ENCODE measurements around the gene VWA5B2. TPM values are rescaled to one million over a fixed set of nuclear protein-coding genes. Genes with fewer than 3 reads are reported as not detected.

The VWA5B2 gene
- total RNA-seq, 1 donor from 2014 or later = not detected

- no peak for DNase-seq (ENCODE audit: low read depth)
- no peak for TF ChIP-seq CTCF (conservative IDR thresholded peaks at IDR 0.05; ENCODE audit: low read depth, low read length)
- H3K4me3 ChIP-seq (ENCODE audit: low read depth, low read length) = no peak overlapping the region
Measured at GRCh38 chr3:184241141-184241446, 11.7 kb downstream of the VWA5B2 start.

- H3K4me3 ChIP-seq (ENCODE audit: low read depth, low read length) = no peak overlapping the region
- TF ChIP-seq CTCF (conservative IDR thresholded peaks at IDR 0.05; ENCODE audit: low read depth, low read length) = peak; percentile 64
- no peak for DNase-seq (ENCODE audit: low read depth)
Measured at GRCh38 chr3:184241447-184242296, 12.3 kb downstream of the VWA5B2 start.

GRCh38 chr3:184242297-184242685 lies 12.9 kb downstream of the VWA5B2 start:
- no peak for TF ChIP-seq CTCF (conservative IDR thresholded peaks at IDR 0.05; ENCODE audit: low read depth, low read length)
- H3K4me3 ChIP-seq (ENCODE audit: low read depth, low read length) = no peak overlapping the region
- no peak for DNase-seq (ENCODE audit: low read depth)

- no peak for TF ChIP-seq CTCF (conservative IDR thresholded peaks at IDR 0.05; ENCODE audit: low read depth, low read length)
- H3K4me3 ChIP-seq (ENCODE audit: low read depth, low read length) = peak within 1 kb of the TSS; percentile 88
- peak; percentile 35 for DNase-seq (ENCODE audit: low read depth)
Measured at GRCh38 chr3:184248454-184249411, 19.3 kb downstream of the VWA5B2 start, which contains the start of gene ALG3. TSS of gene ALG3 (minus strand) at chr3:184248962. CDS start at chr3:184248940, 22 bp downstream.

- peak; percentile 83 for DNase-seq (ENCODE audit: low read depth)
- H3K4me3 ChIP-seq (ENCODE audit: low read depth, low read length) = peak within 1 kb of the TSS; percentile 88
- no peak for TF ChIP-seq CTCF (conservative IDR thresholded peaks at IDR 0.05; ENCODE audit: low read depth, low read length)
Measured at GRCh38 chr3:184249412-184250166, 20.2 kb downstream of the VWA5B2 start, which contains the start of gene EEF1AKMT4. TSS of gene EEF1AKMT4 (plus strand) at chr3:184249672. CDS start at chr3:184249695, 23 bp downstream.

- peak; percentile 57 for DNase-seq (ENCODE audit: low read depth)
- peak overlapping the region; percentile 88 for H3K4me3 ChIP-seq (ENCODE audit: low read depth, low read length)
- TF ChIP-seq CTCF (conservative IDR thresholded peaks at IDR 0.05; ENCODE audit: low read depth, low read length) = peak; percentile 99
Measured at GRCh38 chr3:184250167-184250828, 20.9 kb downstream of the VWA5B2 start.

Measured in epithelial cell of proximal tubule (primary cell).